GM13976 (cell line): ENCODE data around the gene ENDOV.

ENCODE experiments used
- DNase-seq: peaks from one replicate; pipeline ENCODE4 v3.0.0; 2012; ENCODE audit warnings: low spot score
- in situ Hi-C: fragments of 300-500 bp; cut with MboI; formaldehyde crosslinking; loops from one replicate; pipeline ENCODE4 v1.12.0; 2022; ENCODE audit warnings: low sequenced_read_pairs, mixed read lengths, inconsistent platforms; ENCODE audit not compliant: unreplicated experiment
- TF ChIP-seq, protein P1 (sequence below): IDR thresholded peaks from 2 replicates; pipeline ENCODE4 v1.5.1; 2012; ENCODE audit warnings: borderline replicate concordance, mild to moderate bottlenecking; ENCODE audit not compliant: insufficient read depth; ENCODE audit errors: extremely low read depth, missing control alignments, control extremely low read depth

Gene ENDOV

DNA sequence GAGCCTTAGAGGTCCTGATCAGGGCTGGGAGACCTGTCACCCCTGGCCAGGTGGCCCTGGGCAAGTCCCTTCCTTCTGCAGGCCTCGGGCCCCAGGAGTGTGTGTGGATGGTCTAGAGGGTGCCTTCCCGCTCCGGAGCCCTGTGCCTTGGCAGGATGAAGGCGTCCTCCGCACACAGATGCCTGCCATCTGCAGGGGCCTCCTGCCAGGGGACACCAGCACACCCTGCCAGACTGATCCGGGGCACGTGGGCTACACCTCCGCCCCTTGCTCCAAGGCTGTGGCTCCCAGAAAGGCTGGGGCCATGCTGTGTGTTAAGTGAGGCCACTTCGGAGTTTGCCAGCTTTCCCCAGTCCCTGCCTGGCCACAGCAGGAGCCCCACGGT is 30.8 kb downstream of the ENDOV start:
- DNase-seq, result no peak
- TF ChIP-seq, protein P1, sequence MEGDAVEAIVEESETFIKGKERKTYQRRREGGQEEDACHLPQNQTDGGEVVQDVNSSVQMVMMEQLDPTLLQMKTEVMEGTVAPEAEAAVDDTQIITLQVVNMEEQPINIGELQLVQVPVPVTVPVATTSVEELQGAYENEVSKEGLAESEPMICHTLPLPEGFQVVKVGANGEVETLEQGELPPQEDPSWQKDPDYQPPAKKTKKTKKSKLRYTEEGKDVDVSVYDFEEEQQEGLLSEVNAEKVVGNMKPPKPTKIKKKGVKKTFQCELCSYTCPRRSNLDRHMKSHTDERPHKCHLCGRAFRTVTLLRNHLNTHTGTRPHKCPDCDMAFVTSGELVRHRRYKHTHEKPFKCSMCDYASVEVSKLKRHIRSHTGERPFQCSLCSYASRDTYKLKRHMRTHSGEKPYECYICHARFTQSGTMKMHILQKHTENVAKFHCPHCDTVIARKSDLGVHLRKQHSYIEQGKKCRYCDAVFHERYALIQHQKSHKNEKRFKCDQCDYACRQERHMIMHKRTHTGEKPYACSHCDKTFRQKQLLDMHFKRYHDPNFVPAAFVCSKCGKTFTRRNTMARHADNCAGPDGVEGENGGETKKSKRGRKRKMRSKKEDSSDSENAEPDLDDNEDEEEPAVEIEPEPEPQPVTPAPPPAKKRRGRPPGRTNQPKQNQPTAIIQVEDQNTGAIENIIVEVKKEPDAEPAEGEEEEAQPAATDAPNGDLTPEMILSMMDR, result no peak
- in situ Hi-C loops, result no loop called here

GRCh38 chr17:80446645-80447405 is 31.9 kb downstream of the ENDOV start:
- in situ Hi-C loops, result no loop called here
- no peak for DNase-seq
- TF ChIP-seq, protein P1, result no peak

DNA sequence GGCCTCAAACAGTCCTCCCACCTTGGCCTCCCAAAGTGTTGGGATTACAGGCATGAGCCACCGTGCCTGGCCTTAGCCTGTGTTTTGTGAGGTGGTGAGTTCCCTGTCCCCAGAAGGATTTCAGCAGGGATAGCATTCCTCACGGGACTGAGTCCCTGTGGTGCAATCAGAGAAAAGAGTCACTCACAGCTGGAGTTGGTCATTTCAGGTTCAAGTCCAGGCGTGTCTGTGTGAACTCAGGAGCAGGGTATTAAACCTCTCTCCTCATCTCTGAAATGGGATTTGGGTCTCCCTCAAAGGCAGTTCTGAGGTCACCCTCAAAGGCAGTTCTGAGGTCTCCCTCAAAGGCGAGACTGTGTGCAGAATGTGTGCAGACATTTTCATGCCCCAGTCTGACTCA is 32.8 kb downstream of the ENDOV start:
- TF ChIP-seq, protein P1, result no peak
- in situ Hi-C loops, result no loop called here
- no peak for DNase-seq

GRCh38 chr17:80449194-80449929 is 34.4 kb downstream of the ENDOV start:
- in situ Hi-C loops, result no loop called here
- DNase-seq, result no peak
- TF ChIP-seq, protein P1, result no peak

DNA sequence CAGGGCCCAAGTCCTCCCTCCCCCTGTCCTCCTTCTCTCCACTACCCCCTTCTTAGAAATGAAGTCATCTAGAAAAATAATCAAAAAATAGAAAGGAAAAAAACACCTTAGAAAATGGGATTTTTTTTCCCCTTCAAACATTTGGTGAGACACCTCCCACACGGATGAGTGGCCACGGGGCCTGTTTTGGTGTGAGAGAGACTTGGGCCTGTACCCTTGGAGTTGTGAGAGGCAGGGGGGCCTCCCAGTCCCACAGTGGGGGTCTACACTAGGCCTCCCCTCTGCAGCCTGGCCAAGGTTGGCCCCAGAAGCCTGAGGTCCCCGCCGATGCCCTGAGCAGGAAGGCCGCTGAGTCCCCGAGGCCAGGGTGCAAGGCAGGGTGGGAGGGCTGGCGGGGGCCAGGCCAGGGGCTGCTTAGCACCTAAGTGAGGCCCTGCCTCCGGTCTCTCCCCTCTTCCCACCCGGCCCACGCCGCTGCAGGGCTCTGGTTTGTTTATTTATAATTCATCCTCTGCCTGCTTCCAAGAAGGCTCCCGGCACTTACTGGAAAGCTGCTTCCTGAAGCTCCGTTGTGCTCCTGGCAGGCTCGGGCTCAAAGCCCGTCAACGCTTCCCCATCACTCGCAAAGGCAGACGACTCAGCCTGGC is 35.1 kb downstream of the ENDOV start:
- TF ChIP-seq, protein P1, result no peak
- no peak for DNase-seq
- in situ Hi-C loops, result no loop called here

DNA sequence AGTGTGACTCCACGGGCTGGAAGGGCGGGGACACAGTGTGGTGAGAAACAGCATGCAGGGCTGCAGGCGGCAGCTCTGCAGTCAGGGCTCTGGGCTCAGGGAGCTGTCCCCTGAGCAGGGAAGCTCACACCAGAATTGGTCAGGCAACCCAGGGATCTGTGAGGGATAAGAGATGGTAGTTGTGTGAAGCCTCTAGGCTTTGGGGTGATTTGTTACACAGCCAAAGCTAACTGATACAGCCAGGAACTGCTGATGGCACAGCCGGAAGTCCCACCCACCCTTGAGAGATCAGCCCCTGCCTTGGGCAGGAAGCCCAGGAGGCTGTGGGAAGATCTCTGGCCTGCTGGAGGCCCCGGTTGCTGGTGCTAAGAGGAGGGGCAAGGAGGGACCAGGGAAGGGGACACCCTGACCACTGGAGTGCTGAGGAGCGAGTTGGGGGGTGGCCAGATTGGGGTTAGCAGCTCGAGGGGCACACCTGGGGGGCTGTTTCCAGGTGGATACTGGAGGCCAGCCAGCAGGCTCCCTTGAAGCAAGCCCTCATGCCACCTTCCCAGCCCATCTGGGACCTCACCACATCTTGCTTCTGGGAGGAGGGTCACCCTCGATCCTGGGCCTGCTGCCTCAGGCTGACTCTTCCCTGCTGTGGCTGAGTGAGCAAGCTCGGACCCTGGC is 36.3 kb downstream of the ENDOV start:
- no peak for DNase-seq
- in situ Hi-C loops, result no loop called here
- TF ChIP-seq, protein P1, result no peak
